ENCODE data around the gene CDH22. TPM values are rescaled to one million over a fixed set of nuclear protein-coding genes. Genes with fewer than 3 reads are reported as not detected.

CDH22 gene
- total and polyA plus RNA-seq, 2 donors (not counting 1 experiment from before 2014, with no cell fraction given) = not detected

DNA sequence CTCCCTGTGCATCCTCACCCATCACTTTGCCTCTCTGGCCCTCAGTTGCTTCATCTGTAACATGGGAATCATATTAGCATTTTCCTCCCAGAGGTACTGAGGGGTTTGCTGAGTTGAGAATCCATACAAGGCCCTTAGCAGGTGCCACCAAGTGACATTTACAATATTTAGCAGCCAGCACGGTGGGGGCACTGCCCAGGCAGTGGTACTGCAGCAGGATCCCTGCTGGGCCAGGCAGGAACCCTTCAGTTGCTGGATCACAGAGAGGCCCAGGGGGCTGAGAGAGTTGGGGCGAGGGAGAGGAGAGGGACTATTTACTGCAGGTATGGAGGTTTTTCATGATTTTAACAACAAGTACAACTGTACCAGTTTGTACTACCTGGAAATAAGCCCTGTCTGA, 65.9 kb downstream of the CDH22 start:
- H3K9ac ChIP-seq (ENCODE audit: insufficient read depth, low read length) = no peak overlapping the region
- no peaks in the 10 kb centered on the region for H3K4me1 ChIP-seq (ENCODE audit: control insufficient read depth, extremely low read depth, insufficient read depth, low read length)
- no peaks in the 10 kb centered on the region for H3K79me2 ChIP-seq (ENCODE audit: control insufficient read depth, insufficient read depth, low read length)
- no peak for TF ChIP-seq EZH2 (IDR thresholded peaks at IDR 0.05; ENCODE audit: low read length, missing control alignments)
- TF ChIP-seq, protein P1, sequence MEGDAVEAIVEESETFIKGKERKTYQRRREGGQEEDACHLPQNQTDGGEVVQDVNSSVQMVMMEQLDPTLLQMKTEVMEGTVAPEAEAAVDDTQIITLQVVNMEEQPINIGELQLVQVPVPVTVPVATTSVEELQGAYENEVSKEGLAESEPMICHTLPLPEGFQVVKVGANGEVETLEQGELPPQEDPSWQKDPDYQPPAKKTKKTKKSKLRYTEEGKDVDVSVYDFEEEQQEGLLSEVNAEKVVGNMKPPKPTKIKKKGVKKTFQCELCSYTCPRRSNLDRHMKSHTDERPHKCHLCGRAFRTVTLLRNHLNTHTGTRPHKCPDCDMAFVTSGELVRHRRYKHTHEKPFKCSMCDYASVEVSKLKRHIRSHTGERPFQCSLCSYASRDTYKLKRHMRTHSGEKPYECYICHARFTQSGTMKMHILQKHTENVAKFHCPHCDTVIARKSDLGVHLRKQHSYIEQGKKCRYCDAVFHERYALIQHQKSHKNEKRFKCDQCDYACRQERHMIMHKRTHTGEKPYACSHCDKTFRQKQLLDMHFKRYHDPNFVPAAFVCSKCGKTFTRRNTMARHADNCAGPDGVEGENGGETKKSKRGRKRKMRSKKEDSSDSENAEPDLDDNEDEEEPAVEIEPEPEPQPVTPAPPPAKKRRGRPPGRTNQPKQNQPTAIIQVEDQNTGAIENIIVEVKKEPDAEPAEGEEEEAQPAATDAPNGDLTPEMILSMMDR (conservative IDR thresholded peaks at IDR 0.05 in 1 of 2, IDR thresholded peaks at IDR 0.05 in 1 of 2; ENCODE audit: low read depth in 1 of 2, low read length in 2 of 2) = no peak
- no peaks in the 10 kb centered on the region for H3K36me3 ChIP-seq (ENCODE audit: control insufficient read depth, insufficient read depth, low read length)
- H3K27ac ChIP-seq (ENCODE audit: insufficient read depth, low read length) = no peak overlapping the region
- no peak overlapping the region for H3K4me3 ChIP-seq (replicated peaks in 1 of 4; ENCODE audit: control extremely low read depth in 1 of 4, insufficient read depth in 1 of 4, low read depth in 3 of 4, low read length in 4 of 4)
- H3K4me2 ChIP-seq (ENCODE audit: extremely low read depth, insufficient read depth, low read length) = no peak overlapping the region
- no peak overlapping the region for H2AFZ ChIP-seq (ENCODE audit: low read length)
- peaks cover 14% of the 10 kb centered on the region for H3K27me3 ChIP-seq (ENCODE audit: control insufficient read depth, insufficient read depth, low read length)
- H4K20me1 ChIP-seq (ENCODE audit: control insufficient read depth, extremely low read depth, insufficient read depth, low read length) = no peaks in the 10 kb centered on the region
- no peak for DNase-seq (ENCODE audit: low read depth in 2 of 2)
- H3K9me3 ChIP-seq (ENCODE audit: control insufficient read depth, insufficient read depth, low read depth, low read length) = no peaks in the 10 kb centered on the region

DNA sequence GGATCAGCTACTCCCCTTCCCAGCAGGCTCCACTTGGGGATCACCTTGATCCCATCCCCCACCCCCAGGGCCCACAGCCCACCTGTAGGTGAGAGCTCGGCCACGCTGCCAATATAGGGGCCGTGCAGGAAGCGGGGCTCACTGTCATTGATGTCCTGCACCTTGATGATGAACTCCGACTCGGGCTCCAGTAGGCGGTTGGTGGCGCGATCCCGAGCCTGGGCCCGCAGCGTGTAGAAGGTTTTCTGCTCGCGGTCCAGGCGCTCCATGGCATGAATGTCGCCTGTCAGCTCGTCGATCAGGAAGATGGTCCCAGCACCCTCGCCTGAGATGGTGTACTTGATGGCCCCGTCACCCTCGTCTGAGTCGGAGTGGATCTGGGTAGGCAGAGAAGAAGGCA, 67.4 kb downstream of the CDH22 start:
- no peaks in the 10 kb centered on the region for H3K79me2 ChIP-seq (ENCODE audit: control insufficient read depth, insufficient read depth, low read length)
- no peaks in the 10 kb centered on the region for H3K9me3 ChIP-seq (ENCODE audit: control insufficient read depth, insufficient read depth, low read depth, low read length)
- H3K4me3 ChIP-seq (replicated peaks in 1 of 4; ENCODE audit: control extremely low read depth in 1 of 4, insufficient read depth in 1 of 4, low read depth in 3 of 4, low read length in 4 of 4) = no peak overlapping the region
- H3K27me3 ChIP-seq (ENCODE audit: control insufficient read depth, insufficient read depth, low read length) = peaks cover 4% of the 10 kb centered on the region
- no peak overlapping the region for H3K27ac ChIP-seq (ENCODE audit: insufficient read depth, low read length)
- H3K4me2 ChIP-seq (ENCODE audit: extremely low read depth, insufficient read depth, low read length) = no peak overlapping the region
- no peaks in the 10 kb centered on the region for H4K20me1 ChIP-seq (ENCODE audit: control insufficient read depth, extremely low read depth, insufficient read depth, low read length)
- TF ChIP-seq, protein P1 (conservative IDR thresholded peaks at IDR 0.05 in 1 of 2, IDR thresholded peaks at IDR 0.05 in 1 of 2; ENCODE audit: low read depth in 1 of 2, low read length in 2 of 2) = no peak
- TF ChIP-seq EZH2 (IDR thresholded peaks at IDR 0.05; ENCODE audit: low read length, missing control alignments) = no peak
- no peak overlapping the region for H2AFZ ChIP-seq (ENCODE audit: low read length)
- no peak for DNase-seq (ENCODE audit: low read depth in 2 of 2)
- H3K4me1 ChIP-seq (ENCODE audit: control insufficient read depth, extremely low read depth, insufficient read depth, low read length) = no peaks in the 10 kb centered on the region
- no peak overlapping the region for H3K9ac ChIP-seq (ENCODE audit: insufficient read depth, low read length)
- H3K36me3 ChIP-seq (ENCODE audit: control insufficient read depth, insufficient read depth, low read length) = no peaks in the 10 kb centered on the region

DNA sequence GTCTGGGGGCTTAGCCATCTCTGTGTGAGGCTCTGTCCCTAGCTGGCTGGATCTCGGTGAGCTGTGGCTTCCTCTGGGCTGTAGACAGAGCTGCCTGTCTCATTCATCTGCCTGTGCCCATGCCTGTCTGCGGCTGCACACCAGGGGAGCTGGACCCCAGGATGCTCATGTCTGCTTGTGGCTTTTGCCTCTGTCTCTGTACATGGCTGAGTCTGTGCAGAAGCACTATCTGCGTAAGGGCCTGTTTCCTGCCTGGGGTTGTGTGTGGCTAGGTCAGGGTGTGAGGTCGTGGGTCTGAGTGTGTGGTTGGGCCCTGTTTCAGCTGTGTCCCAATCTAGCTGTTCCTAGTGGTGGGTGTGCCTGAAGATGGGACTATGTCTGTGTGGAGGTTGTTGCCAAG, 68.2 kb downstream of the CDH22 start:
- no peaks in the 10 kb centered on the region for H3K36me3 ChIP-seq (ENCODE audit: control insufficient read depth, insufficient read depth, low read length)
- H2AFZ ChIP-seq (ENCODE audit: low read length) = no peak overlapping the region
- H3K27me3 ChIP-seq (ENCODE audit: control insufficient read depth, insufficient read depth, low read length) = no peaks in the 10 kb centered on the region
- H3K9ac ChIP-seq (ENCODE audit: insufficient read depth, low read length) = no peak overlapping the region
- H3K4me3 ChIP-seq (replicated peaks in 1 of 4; ENCODE audit: control extremely low read depth in 1 of 4, insufficient read depth in 1 of 4, low read depth in 3 of 4, low read length in 4 of 4) = no peak overlapping the region
- no peaks in the 10 kb centered on the region for H3K4me1 ChIP-seq (ENCODE audit: control insufficient read depth, extremely low read depth, insufficient read depth, low read length)
- H3K9me3 ChIP-seq (ENCODE audit: control insufficient read depth, insufficient read depth, low read depth, low read length) = no peaks in the 10 kb centered on the region
- no peak overlapping the region for H3K4me2 ChIP-seq (ENCODE audit: extremely low read depth, insufficient read depth, low read length)
- no peaks in the 10 kb centered on the region for H3K79me2 ChIP-seq (ENCODE audit: control insufficient read depth, insufficient read depth, low read length)
- no peak overlapping the region for H3K27ac ChIP-seq (ENCODE audit: insufficient read depth, low read length)
- TF ChIP-seq EZH2 (IDR thresholded peaks at IDR 0.05; ENCODE audit: low read length, missing control alignments) = no peak
- TF ChIP-seq, protein P1 (conservative IDR thresholded peaks at IDR 0.05 in 1 of 2, IDR thresholded peaks at IDR 0.05 in 1 of 2; ENCODE audit: low read depth in 1 of 2, low read length in 2 of 2) = no peak
- H4K20me1 ChIP-seq (ENCODE audit: control insufficient read depth, extremely low read depth, insufficient read depth, low read length) = no peaks in the 10 kb centered on the region
- DNase-seq (ENCODE audit: low read depth in 2 of 2) = no peak
